B cell (primary cell): ENCODE data around the gene GATA6. TPM values are rescaled to one million over a fixed set of nuclear protein-coding genes. Genes with fewer than 3 reads are reported as not detected.

Experiments used
- ATAC-seq: fragments of 200-7000 bp; cut with Tn5 transposase; one replicate; pipeline ENCODE4 v1.10.0; 2021; ENCODE audit warnings: low read depth, mild to moderate bottlenecking, moderate number of reproducible peaks, moderate library complexity
- CTCF ChIA-PET: fragments of 350-600 bp; sonication (Branson Sonifier 250); formaldehyde crosslinking; loops from one replicate; lab custom pipeline; 2021; ENCODE audit warnings: antibody characterized with exemption, inconsistent platforms; lab: Charles Lee
- POLR2A ChIA-PET: fragments of 350-600 bp; sonication (Branson Sonifier 250); formaldehyde crosslinking; loops from one replicate; lab custom pipeline; 2021; ENCODE audit warnings: antibody characterized with exemption; lab: Charles Lee
- DNase-seq: peaks from one replicate; pipeline ENCODE4 v3.0.0; 2013
- H2AFZ ChIP-seq: 2 replicates; pipeline ENCODE4 v1.6.1; 2012; ENCODE audit warnings: mild to moderate bottlenecking, low read depth, low read length; ENCODE audit not compliant: insufficient read depth, poor library complexity, severe bottlenecking
- H3K27ac ChIP-seq, 2 donors: 1 replicate in 1 of 2; 2 replicates in 1 of 2; pipeline ENCODE4 v1.5.1; 2012 to 2013; ENCODE audit warnings: low read length in 2 of 2, mild to moderate bottlenecking in 2 of 2, moderate library complexity in 1 of 2
- H3K27me3 ChIP-seq, 4 experiments: fragments of 200-600 bp in 1 of 4; sonication (generic) in 1 of 4; replicated peaks in 1 of 4; 1 replicate in 2 of 4; 2 replicates in 2 of 4; pipeline versions ENCODE4 v1.6.1 to v1.7.0; 2013 to 2016; ENCODE audit warnings: low read length in 3 of 4, mild to moderate bottlenecking in 2 of 4, mixed read lengths in 1 of 4, moderate library complexity in 1 of 4; ENCODE audit not compliant: insufficient read depth in 4 of 4, control insufficient read depth in 3 of 4; ENCODE audit errors: control extremely low read depth in 1 of 4
- H3K36me3 ChIP-seq, 2 experiments: replicated peaks in 1 of 2; 1 replicate in 1 of 2; 2 replicates in 1 of 2; pipeline versions ENCODE4 v1.6.1 to v1.7.1; 2013; ENCODE audit warnings: low read length in 1 of 2; ENCODE audit not compliant: insufficient read depth in 2 of 2, control insufficient read depth in 1 of 2; ENCODE audit errors: control extremely low read depth in 1 of 2, extremely low read depth in 1 of 2
- H3K4me1 ChIP-seq, 2 donors: fragments of 200-600 bp in 1 of 2; sonication (generic) in 1 of 2; 1 replicate in 1 of 2; 2 replicates in 1 of 2; pipeline versions ENCODE4 v1.5.1 to v1.6.1; 2013 to 2017; ENCODE audit warnings: low read length in 2 of 2; ENCODE audit not compliant: control insufficient read depth in 2 of 2, insufficient read depth in 2 of 2
- H3K4me2 ChIP-seq: replicated peaks from 2 replicates; pipeline ENCODE3; 2012; ENCODE audit warnings: mild to moderate bottlenecking, low read depth, low read length; ENCODE audit not compliant: poor library complexity, severe bottlenecking
- H3K4me3 ChIP-seq, 5 experiments: fragments of 200-600 bp in 1 of 5; sonication (generic) in 1 of 5; 1 replicate in 3 of 5; 2 replicates in 2 of 5; pipeline versions ENCODE4 v1.5.1 to v1.7.0; 2011 to 2016; ENCODE audit warnings: low read length in 4 of 5, mild to moderate bottlenecking in 4 of 5, low read depth in 2 of 5, control low read depth in 1 of 5, moderate library complexity in 1 of 5; ENCODE audit not compliant: insufficient read depth in 1 of 5; ENCODE audit errors: control extremely low read depth in 1 of 5, extremely low read depth in 1 of 5
- H3K79me2 ChIP-seq: fragments of 200-600 bp; sonication (generic); one replicate; pipeline ENCODE4 v1.6.0; 2016; ENCODE audit warnings: low read length; ENCODE audit not compliant: control insufficient read depth, insufficient read depth
- H3K9ac ChIP-seq: fragments of 200-600 bp; sonication (generic); 2 replicates; pipeline ENCODE4 v1.6.1; 2017; ENCODE audit warnings: mild to moderate bottlenecking, low read length, moderate library complexity
- H3K9me3 ChIP-seq, 3 donors: one replicate each; pipeline versions ENCODE4 v1.6.1 to v1.7.1; 2013; ENCODE audit warnings: low read length in 2 of 3; ENCODE audit not compliant: control insufficient read depth in 2 of 3, insufficient read depth in 1 of 3; ENCODE audit errors: control extremely low read depth in 1 of 3
- H4K20me1 ChIP-seq: 2 replicates; pipeline ENCODE4 v1.6.0; 2012; ENCODE audit warnings: mild to moderate bottlenecking, low read length; ENCODE audit not compliant: insufficient read depth, control insufficient read depth, poor library complexity, severe bottlenecking
- H3K27ac Mint-ChIP-seq: one replicate; pipeline ENCODE4 v1.8.0; 2021; ENCODE audit warnings: mixed read lengths
- H3K27me3 Mint-ChIP-seq: one replicate; pipeline ENCODE4 v1.8.0; 2021; ENCODE audit warnings: mixed read lengths
- H3K4me1 Mint-ChIP-seq: one replicate; pipeline ENCODE4 v1.8.0; 2021; ENCODE audit warnings: mixed read lengths
- H3K4me3 Mint-ChIP-seq: one replicate; pipeline ENCODE4 v1.8.0; 2021; ENCODE audit warnings: mixed read lengths
- H3K9me3 Mint-ChIP-seq: one replicate; pipeline ENCODE4 v1.8.0; 2022; ENCODE audit warnings: mixed read lengths; ENCODE audit not compliant: insufficient read depth
- EZH2 ChIP-seq: IDR thresholded peaks from 2 replicates; pipeline ENCODE4 v1.6.1; 2012; ENCODE audit warnings: borderline replicate concordance, low read depth, mild to moderate bottlenecking, moderate library complexity, low read length; ENCODE audit not compliant: insufficient read depth, poor library complexity, severe bottlenecking
- WGBS: methylation state at CpG from one replicate; pipeline ENCODE4 v1.1.5; 2013; ENCODE audit warnings: missing lambda C conversion rate; ENCODE audit not compliant: insufficient coverage; 5-methylcytosine and 5-hydroxymethylcytosine counted together
- intact Hi-C: fragments of 100-400 bp; cut with micrococcal nuclease; formaldehyde crosslinking; loops from one replicate; pipeline ENCODE4 v1.10.0; 2022
- polyA plus RNA-seq: library from polyadenylated mRNA; depleted of rRNA; stranded (reverse); fragments of >200 nt; gene quantifications from 2 replicates; pipeline ENCODE4 v1.2.3, GENCODE V29; 2012
- total RNA-seq, 2 donors: library from RNA; stranded (reverse); fragments of 120-200 nt in 1 of 2; gene quantifications; 1 replicate in 1 of 2; 2 replicates in 1 of 2; pipeline versions ENCODE4 v1.2.3 to v1.2.4, GENCODE V29; 2013 to 2022
- TF ChIP-seq, protein P1 (sequence below): fragments of 200-600 bp; IDR thresholded peaks from one replicate; pipeline ENCODE4 v1.8.0; 2022; ENCODE audit warnings: antibody characterized with exemption, mild to moderate bottlenecking

Gene GATA6
- total and polyA plus RNA-seq, 2 donors (not counting 1 experiment from before 2014, with no cell fraction given), result not detected

DNA sequence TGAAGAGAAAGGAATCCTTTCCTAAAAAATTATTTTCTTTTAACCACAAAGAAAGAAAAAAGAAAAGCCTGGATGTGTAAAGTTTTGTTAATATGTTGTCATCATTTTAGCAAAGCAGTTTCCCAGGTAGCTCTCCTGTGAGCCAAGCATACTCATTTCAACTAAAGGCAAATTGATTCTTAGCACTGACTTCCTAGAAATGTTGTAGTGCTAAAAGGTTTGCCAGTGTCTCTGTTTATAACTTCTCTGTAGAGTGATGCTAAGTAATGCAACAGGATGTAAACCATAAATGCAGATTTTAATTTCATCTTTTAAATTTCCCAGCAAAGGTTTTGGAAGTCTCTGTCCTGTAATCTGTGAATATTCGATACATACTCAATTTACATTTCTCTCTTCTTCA lies 10.2 kb downstream of the GATA6 start:
- no peak overlapping the region for H3K4me3 ChIP-seq
- no peaks in the 10 kb centered on the region for H3K36me3 ChIP-seq
- no peaks in the 10 kb centered on the region for H3K9me3 ChIP-seq
- Mint-ChIP-seq H3K4me1 (no peaks in the 10 kb centered on the region), H3K9me3 (no peaks in the 10 kb centered on the region), H3K27me3 (peaks cover 32% of the 10 kb centered on the region), H3K4me3 (no peak overlapping the region), H3K27ac (no peak overlapping the region)
- H3K27ac ChIP-seq, result no peak overlapping the region
- ATAC-seq (no peak), DNase-seq (no peak)
- H3K4me2 ChIP-seq, result no peak overlapping the region
- no peaks in the 10 kb centered on the region for H3K79me2 ChIP-seq
- H3K27me3 ChIP-seq, result peaks cover 0 to 18% (median 10%) of the 10 kb centered on the region in 4 experiments
- TF ChIP-seq, protein P1, sequence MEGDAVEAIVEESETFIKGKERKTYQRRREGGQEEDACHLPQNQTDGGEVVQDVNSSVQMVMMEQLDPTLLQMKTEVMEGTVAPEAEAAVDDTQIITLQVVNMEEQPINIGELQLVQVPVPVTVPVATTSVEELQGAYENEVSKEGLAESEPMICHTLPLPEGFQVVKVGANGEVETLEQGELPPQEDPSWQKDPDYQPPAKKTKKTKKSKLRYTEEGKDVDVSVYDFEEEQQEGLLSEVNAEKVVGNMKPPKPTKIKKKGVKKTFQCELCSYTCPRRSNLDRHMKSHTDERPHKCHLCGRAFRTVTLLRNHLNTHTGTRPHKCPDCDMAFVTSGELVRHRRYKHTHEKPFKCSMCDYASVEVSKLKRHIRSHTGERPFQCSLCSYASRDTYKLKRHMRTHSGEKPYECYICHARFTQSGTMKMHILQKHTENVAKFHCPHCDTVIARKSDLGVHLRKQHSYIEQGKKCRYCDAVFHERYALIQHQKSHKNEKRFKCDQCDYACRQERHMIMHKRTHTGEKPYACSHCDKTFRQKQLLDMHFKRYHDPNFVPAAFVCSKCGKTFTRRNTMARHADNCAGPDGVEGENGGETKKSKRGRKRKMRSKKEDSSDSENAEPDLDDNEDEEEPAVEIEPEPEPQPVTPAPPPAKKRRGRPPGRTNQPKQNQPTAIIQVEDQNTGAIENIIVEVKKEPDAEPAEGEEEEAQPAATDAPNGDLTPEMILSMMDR, result no peak
- TF ChIP-seq EZH2, result no peak
- intact Hi-C loops, result no loop called here
- WGBS, result 100% methylated on average over 1 of the region's 1 CpG
- H3K9ac ChIP-seq, result no peak overlapping the region
- no peak overlapping the region for H2AFZ ChIP-seq
- POLR2A ChIA-PET, result no interaction called here
- no peaks in the 10 kb centered on the region for H3K4me1 ChIP-seq
- no peaks in the 10 kb centered on the region for H4K20me1 ChIP-seq
- CTCF ChIA-PET, result no interaction called here

DNA sequence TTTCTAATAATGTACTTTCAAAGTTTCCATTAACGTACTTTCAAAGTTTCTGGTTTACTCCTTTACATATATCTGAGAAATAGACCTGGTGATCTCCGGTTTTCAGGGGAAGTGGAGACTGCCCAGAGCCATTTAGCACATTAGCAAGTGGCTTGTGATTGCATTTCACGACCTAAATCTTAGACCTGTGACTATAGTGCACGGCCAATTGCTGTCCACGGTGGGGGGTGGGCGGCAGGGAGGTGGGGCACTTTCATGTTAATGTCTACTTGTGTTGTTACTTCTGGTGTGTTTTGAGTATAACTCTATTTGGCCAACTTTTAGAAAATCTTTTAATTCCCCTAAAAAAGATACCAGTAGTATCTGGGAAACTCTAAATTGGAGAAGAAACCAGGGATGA lies 11.3 kb downstream of the GATA6 start:
- ATAC-seq (no peak), DNase-seq (no peak)
- Mint-ChIP-seq H3K9me3 (no peaks in the 10 kb centered on the region), H3K4me3 (no peak overlapping the region), H3K27me3 (peaks cover 26% of the 10 kb centered on the region), H3K27ac (no peak overlapping the region), H3K4me1 (no peaks in the 10 kb centered on the region)
- TF ChIP-seq EZH2, result no peak
- TF ChIP-seq, protein P1, result no peak
- WGBS, result 80% methylated on average over 1 of the region's 6 CpGs
- Histone ChIP-seq H3K4me3 (no peak overlapping the region), H4K20me1 (no peaks in the 10 kb centered on the region), H2AFZ (no peak overlapping the region), H3K79me2 (no peaks in the 10 kb centered on the region), H3K4me2 (no peak overlapping the region), H3K4me1 (no peaks in the 10 kb centered on the region), H3K36me3 (no peaks in the 10 kb centered on the region), H3K27ac (no peak overlapping the region), H3K9me3 (no peaks in the 10 kb centered on the region), H3K9ac (no peak overlapping the region), H3K27me3 (peaks cover 0 to 14% (median 7%) of the 10 kb centered on the region in 4 experiments)
- intact Hi-C loops, result no loop called here
- POLR2A ChIA-PET, result no interaction called here
- CTCF ChIA-PET, result no interaction called here
